Naive thymus-derived CD8-positive, alpha-beta T cell (primary cell): ENCODE data around the gene HK1. TPM values are rescaled to one million over a fixed set of nuclear protein-coding genes. Genes with fewer than 3 reads are reported as not detected.
A peak's percentile ranks its signal among the peaks of the same experiment; 100 is the strongest.
"Not testable (repeated sequence)": the region's sequence is repeated elsewhere in the genome, so short reads cannot be mapped to it uniquely, and the experiment has no call there.

ENCODE experiments used
- ATAC-seq, 2 donors: fragments of 150-1000 bp; cut with Tn5 transposase in 1 of 2; sonication (Bioruptor Pico), chemical (Tn5 transposase) in 1 of 2; 1 replicate in 1 of 2; 2 replicates in 1 of 2; pipeline ENCODE4 v1.10.0; 2021; ENCODE audit warnings: mild to moderate bottlenecking in 2 of 2, moderate library complexity in 2 of 2
- POLR2A ChIA-PET: fragments of 350-600 bp; sonication (Branson Sonifier 250); formaldehyde crosslinking; loops from one replicate; lab custom pipeline; 2021; ENCODE audit warnings: antibody characterized with exemption; lab: Charles Lee
- DNase-seq, 10 donors: peaks; one replicate each; pipeline versions ENCODE4 v3.0.0 to v3.0.0-alpha.2; 2020 to 2022
- H3K27ac Mint-ChIP-seq, 10 donors: one replicate each; pipeline ENCODE4 v1.8.0; 2020 to 2022; ENCODE audit warnings: mild to moderate bottlenecking in 10 of 10, mixed read lengths in 10 of 10, moderate library complexity in 4 of 10, inconsistent platforms in 1 of 10
- H3K27me3 Mint-ChIP-seq, 5 donors: one replicate each; pipeline ENCODE4 v1.8.0; 2021 to 2022; ENCODE audit warnings: mixed read lengths in 5 of 5
- H3K36me3 Mint-ChIP-seq, 3 donors: one replicate each; pipeline ENCODE4 v1.8.0; 2020 to 2022; ENCODE audit warnings: mixed read lengths in 3 of 3, mild to moderate bottlenecking in 2 of 3, inconsistent platforms in 1 of 3
- H3K4me1 Mint-ChIP-seq, 4 donors: one replicate each; pipeline ENCODE4 v1.8.0; 2021 to 2022; ENCODE audit warnings: mixed read lengths in 4 of 4
- H3K4me3 Mint-ChIP-seq, 10 donors: one replicate each; pipeline ENCODE4 v1.8.0; 2020 to 2022; ENCODE audit warnings: mild to moderate bottlenecking in 10 of 10, mixed read lengths in 10 of 10, moderate library complexity in 6 of 10, inconsistent platforms in 1 of 10
- H3K9me3 Mint-ChIP-seq, 9 donors: one replicate each; pipeline ENCODE4 v1.8.0; 2020 to 2022; ENCODE audit warnings: mixed read lengths in 9 of 9, mild to moderate bottlenecking in 3 of 9, inconsistent platforms in 1 of 9, moderate library complexity in 1 of 9
- polyA plus RNA-seq, 3 donors: library from polyadenylated mRNA; unstranded; fragments of 300-500 nt; fragmentation: Illumina TruSeq; gene quantifications; one replicate each; pipeline ENCODE4 v1.2.3, GENCODE V29; 2021
- total RNA-seq, 8 experiments: library from RNA in 2 of 8; stranded (reverse) in 2 of 8; gene quantifications; one replicate each; pipeline ENCODE4 v1.2.3 and lab custom pipeline; 2021 to 2026

Gene HK1
- total and polyA plus RNA-seq, 5 experiments from 2014 or later, result 63.5 to 129 (median 89.9) TPM

DNA sequence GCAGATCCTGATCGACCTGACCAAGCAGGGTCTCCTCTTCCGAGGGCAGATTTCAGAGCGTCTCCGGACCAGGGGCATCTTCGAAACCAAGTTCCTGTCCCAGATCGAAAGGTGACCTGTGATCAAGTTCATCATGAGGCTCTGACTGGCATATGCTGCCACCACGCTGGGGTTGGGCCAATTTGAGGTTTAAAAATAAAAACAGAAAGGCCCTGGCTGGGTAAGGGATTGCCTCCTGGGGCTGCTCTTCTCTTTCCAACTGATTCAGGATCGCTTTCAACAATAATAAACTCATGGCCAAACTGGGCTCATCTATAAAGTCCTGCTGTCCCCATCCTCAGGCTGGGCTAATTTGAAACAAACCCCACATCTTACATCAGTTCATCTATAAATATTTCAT lies 17.1 kb upstream of the HK1 start:
- Mint-ChIP-seq H3K4me1 (no peaks in the 10 kb centered on the region), H3K27ac (no peak overlapping the region), H3K27me3 (no peaks in the 10 kb centered on the region), H3K4me3 (no peak overlapping the region), H3K36me3 (peaks cover 0 to 2% (median 0%) of the 10 kb centered on the region in 3 donors), H3K9me3 (no peaks in the 10 kb centered on the region)
- POLR2A ChIA-PET, result no interaction called here
- no peak for ATAC-seq
- DNase-seq, result no peak

DNA sequence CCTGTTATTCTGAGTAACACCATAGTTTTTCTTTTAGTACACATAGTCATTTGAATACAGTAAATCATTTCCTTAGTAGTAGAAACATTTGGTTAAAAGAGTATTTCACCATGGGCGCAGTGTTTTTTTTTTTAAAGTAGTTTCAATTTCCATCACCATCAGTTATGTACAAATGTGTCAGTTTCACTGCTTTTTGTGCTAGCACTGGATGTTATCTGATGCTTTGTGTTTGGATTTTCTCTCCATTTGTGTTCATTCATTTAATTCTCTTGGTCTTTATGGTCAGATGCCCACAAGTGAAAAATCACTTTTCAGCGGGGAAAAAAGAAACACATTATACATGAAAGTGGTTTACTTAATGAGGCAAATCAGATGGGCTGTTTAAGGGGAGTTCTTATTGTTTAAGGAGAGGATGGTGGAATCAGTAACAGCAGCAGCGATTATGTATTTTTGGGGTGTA lies 16.0 kb upstream of the HK1 start:
- Mint-ChIP-seq H3K27ac (peak overlapping the region in 2 of 10 donors; percentile 9 to 16), H3K9me3 (no peaks in the 10 kb centered on the region), H3K4me1 (no peaks in the 10 kb centered on the region), H3K27me3 (no peaks in the 10 kb centered on the region), H3K4me3 (peak overlapping the region in 1 of 10 donors; percentile 3), H3K36me3 (peaks cover 0 to 2% (median 0%) of the 10 kb centered on the region in 3 donors)
- POLR2A ChIA-PET, result no interaction called here
- DNase-seq, result no peak
- ATAC-seq, result no peak

DNA sequence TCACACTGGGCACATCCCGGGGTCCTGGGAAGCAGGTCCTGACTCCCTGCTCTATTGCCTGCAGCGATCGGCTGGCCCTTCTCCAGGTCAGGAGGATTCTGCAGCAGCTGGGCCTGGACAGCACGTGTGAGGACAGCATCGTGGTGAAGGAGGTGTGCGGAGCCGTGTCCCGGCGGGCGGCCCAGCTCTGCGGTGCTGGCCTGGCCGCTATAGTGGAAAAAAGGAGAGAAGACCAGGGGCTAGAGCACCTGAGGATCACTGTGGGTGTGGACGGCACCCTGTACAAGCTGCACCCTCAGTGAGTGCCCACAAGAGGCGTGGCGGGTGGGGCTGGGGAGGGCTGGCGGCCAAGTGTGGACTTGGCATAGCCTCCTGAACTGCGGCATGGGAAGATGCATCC lies 12.8 kb upstream of the HK1 start:
- POLR2A ChIA-PET, result no interaction called here
- Mint-ChIP-seq H3K9me3 (no peaks in the 10 kb centered on the region), H3K27me3 (peaks cover 0 to 2% (median 0%) of the 10 kb centered on the region in 5 donors), H3K27ac (no peak overlapping the region), H3K36me3 (peaks cover 0 to 2% (median 0%) of the 10 kb centered on the region in 3 donors), H3K4me3 (no peak overlapping the region), H3K4me1 (no peaks in the 10 kb centered on the region)
- DNase-seq (no peak), ATAC-seq (no peak)

DNA sequence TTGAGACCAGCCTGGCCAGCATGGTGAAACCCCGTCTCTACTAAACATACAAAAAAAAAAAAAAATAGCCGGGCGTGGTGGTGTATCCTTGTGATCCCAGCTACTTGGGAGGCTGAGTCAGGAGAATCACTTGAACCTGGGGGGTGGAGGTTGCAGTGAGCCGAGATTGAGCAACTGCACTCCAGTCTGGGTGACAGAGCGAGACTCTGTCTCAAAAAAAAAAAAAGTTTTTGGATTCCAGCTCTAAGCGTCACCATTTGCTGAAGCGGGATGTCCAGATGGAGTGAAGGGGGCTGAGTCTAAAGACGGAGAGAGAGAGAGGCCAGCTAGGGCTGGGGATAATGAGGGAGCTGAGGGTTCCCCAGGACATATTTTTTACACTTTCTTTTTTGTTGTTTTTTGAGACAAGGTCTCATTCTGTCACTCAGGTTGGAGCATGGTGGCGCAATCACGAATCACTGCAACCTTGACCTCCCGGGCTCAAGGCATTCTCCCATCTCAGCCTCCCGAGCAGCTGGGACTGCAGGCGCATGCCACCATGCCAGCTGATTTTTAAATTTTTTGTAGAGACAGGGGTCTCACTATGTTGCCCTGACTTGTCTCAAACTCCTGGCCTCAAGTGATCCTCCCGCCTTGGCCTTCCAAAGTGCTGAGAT lies 9.4 kb upstream of the HK1 start:
- Mint-ChIP-seq H3K36me3 (peaks cover 0 to 2% (median 0%) of the 10 kb centered on the region in 3 donors), H3K4me1 (peaks cover 0 to 4% (median under 1%) of the 10 kb centered on the region in 4 donors), H3K27me3 (peaks cover 0 to 2% (median 0%) of the 10 kb centered on the region in 5 donors), H3K9me3 (no peaks in the 10 kb centered on the region), H3K4me3 (no peak overlapping the region), H3K27ac (no peak overlapping the region)
- DNase-seq (no peak), ATAC-seq (no peak)
- POLR2A ChIA-PET, result interaction anchor here (0.6 kb wide), 1 partner anchor 563 kb away, joined by 3 read pairs; no protein-coding TSS in a partner anchor

DNA sequence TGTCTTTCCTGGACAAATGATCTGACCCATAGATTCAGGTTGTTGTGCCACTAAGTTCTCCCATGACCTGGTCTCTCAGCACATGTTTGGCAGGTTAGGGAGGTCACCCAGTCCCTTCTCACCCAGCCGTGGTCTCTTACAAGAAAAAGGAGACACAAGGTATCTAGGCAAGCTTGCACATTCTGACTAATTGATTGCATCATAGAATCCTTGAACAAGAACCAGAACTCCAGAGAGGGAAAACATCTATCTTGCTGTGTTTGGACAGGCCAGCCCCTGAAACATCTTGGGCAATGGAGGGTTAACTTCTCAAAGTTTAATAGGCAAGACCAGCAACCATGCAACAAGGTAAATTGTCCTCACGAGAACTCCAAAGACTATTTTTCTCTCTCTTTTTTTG lies 8.5 kb upstream of the HK1 start:
- peak overlapping the region in 1 of 10 donors; percentile 22 for H3K27ac Mint-ChIP-seq
- POLR2A ChIA-PET, result no interaction called here

DNA sequence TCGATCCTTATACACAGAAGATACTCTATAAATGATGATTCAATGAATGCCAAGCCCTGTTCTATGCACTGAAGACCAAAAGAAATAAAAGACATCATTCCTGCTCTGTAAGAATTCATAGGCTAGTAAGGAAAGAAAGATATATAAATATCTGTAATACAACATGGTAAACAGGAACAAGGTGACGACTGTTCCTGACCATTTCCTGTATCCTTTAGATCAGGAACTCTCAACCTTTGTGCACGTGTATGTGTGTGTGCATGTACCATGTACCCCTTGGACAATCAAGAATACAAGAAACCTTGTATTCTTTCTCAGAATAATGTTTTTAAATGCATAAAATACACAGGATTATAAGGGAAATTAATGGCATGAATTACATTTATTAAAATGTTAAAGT lies 7.3 kb upstream of the HK1 start:
- Mint-ChIP-seq H3K4me3 (no peak overlapping the region), H3K4me1 (peaks cover 0 to 4% (median under 1%) of the 10 kb centered on the region in 4 donors), H3K27me3 (peaks cover 0 to 2% (median 0%) of the 10 kb centered on the region in 5 donors), H3K27ac (peak overlapping the region in 1 of 10 donors; percentile 21), H3K9me3 (no peaks in the 10 kb centered on the region), H3K36me3 (peaks cover 0 to 2% (median 0%) of the 10 kb centered on the region in 3 donors)
- ATAC-seq, result no peak
- DNase-seq, result no peak
- POLR2A ChIA-PET, result no interaction called here

More for the DNA sequence above, 8.5 kb upstream of the HK1 start:
- Mint-ChIP-seq H3K4me3 (no peak overlapping the region), H3K36me3 (peaks cover 0 to 2% (median 0%) of the 10 kb centered on the region in 3 donors), H3K4me1 (peaks cover 0 to 4% (median under 1%) of the 10 kb centered on the region in 4 donors), H3K27me3 (peaks cover 0 to 2% (median 0%) of the 10 kb centered on the region in 5 donors), H3K9me3 (no peaks in the 10 kb centered on the region)
- ATAC-seq (no peak), DNase-seq (no peak)

DNA sequence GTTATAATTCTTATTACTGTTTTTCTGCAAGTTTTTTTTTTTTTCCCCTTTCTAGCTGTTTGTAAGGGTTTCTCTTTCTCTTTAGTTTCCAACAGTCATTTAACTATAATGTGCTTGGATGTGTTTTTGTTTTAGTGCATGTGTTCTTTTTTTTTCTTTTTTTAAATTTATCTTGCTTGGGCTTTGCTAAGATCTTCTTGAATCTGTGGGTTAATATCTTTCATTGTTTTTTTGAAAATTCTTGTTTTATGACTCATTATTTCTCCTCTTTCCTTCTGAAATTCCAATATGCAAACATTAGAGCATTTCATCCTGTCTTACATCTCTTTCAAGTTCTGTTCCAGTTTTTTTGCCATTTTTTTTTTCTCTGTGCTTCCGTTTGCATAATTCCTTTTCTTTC lies 5.7 kb upstream of the HK1 start:
- H3K36me3 Mint-ChIP-seq, result peaks cover 0 to 2% (median 0%) of the 10 kb centered on the region in 3 donors
- H3K9me3 Mint-ChIP-seq, result no peaks in the 10 kb centered on the region
- H3K27ac Mint-ChIP-seq, result no peak overlapping the region
- ATAC-seq (no peak), DNase-seq (no peak)
- peaks cover 0 to 2% (median 0%) of the 10 kb centered on the region in 5 donors for H3K27me3 Mint-ChIP-seq
- no peak overlapping the region for H3K4me3 Mint-ChIP-seq
- H3K4me1 Mint-ChIP-seq, result peaks cover 0 to 4% (median under 1%) of the 10 kb centered on the region in 4 donors
- POLR2A ChIA-PET, result interaction anchor here (0.6 kb wide), 1 partner anchor 86 kb away, joined by 4 read pairs; no protein-coding TSS in a partner anchor

DNA sequence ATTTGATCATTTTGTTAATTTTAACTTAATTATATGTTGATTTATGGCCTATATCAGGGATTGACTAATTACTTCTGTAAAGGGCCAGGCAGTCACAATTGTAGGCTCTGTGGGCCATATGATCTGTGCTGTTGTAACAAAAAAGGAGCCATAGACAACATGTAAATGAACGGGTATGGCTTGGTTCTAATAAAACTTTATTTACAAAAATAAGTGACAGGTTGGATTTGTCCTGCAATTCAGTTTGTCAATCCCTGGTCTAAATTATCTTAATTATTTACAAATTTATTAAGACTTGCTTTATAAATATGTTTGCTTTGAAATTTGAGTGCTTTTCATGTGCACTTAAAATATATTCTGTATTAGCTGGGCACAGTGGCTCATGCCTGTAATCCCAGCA lies 2.9 kb upstream of the HK1 start:
- no peak overlapping the region for H3K4me3 Mint-ChIP-seq
- POLR2A ChIA-PET, result no interaction called here
- no peak for ATAC-seq

DNA sequence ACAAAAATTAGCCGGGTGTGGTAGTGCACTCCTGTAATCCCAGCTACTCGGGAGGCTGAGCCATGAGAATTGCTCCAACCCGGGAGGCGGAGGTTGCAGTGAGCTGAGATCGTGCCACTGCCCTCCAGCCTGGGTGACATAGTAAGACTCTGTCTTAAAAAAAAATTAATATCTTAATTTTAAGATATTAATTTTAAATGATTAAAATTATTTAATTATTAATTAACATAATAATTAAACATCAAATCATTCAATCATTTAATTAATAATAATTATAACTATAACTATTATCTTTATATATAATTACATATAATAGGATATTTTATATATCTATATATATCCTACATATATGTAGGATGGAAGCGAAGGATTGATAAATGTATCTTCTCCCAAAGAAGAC lies 1.8 kb upstream of the HK1 start:
- ATAC-seq (no peak), DNase-seq (no peak)
- Mint-ChIP-seq H3K27me3 (no peaks in the 10 kb centered on the region), H3K4me1 (peaks cover 0 to 9% (median 0%) of the 10 kb centered on the region in 4 donors), H3K9me3 (no peaks in the 10 kb centered on the region), H3K4me3 (no peak overlapping the region), H3K27ac (no peak overlapping the region), H3K36me3 (no peaks in the 10 kb centered on the region)
- POLR2A ChIA-PET, result no interaction called here

More for the DNA sequence above, 2.9 kb upstream of the HK1 start:
- no peak for DNase-seq
- H3K36me3 Mint-ChIP-seq, result no peaks in the 10 kb centered on the region
- peaks cover 0 to 11% (median 2%) of the 10 kb centered on the region in 4 donors for H3K4me1 Mint-ChIP-seq
- H3K27ac Mint-ChIP-seq, result no peak overlapping the region
- no peaks in the 10 kb centered on the region for H3K27me3 Mint-ChIP-seq
- H3K9me3 Mint-ChIP-seq, result no peaks in the 10 kb centered on the region

DNA sequence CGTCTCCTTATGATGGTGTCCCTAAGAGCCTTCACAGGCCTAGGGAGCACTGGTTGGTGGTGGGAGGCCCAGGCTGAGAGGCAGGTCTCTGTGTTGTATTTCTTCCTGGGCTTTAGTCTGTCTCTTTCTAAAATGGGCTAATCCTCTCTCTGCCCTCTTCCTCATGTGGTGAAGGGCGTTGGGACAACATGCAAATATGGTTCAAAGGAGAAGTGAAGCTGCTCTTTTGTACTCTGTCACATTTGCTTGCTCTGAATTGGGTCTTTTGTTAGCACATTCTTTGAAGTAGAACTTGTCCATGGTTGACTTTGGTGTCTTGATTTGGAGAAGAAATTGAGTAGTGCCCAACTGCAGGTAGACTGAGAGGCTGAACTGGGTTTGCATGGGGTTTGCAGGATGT lies 814 bp downstream of the HK1 start:
- H3K27me3 Mint-ChIP-seq, result no peaks in the 10 kb centered on the region
- no peaks in the 10 kb centered on the region for H3K36me3 Mint-ChIP-seq
- H3K27ac Mint-ChIP-seq, result peak overlapping the region in 1 of 10 donors; percentile 40
- H3K4me1 Mint-ChIP-seq, result peaks cover 0 to 9% (median 0%) of the 10 kb centered on the region in 4 donors
- H3K4me3 Mint-ChIP-seq, result no peak overlapping the region
- H3K9me3 Mint-ChIP-seq, result no peaks in the 10 kb centered on the region
- DNase-seq (no peak), ATAC-seq (no peak)
- POLR2A ChIA-PET, result no interaction called here

DNA sequence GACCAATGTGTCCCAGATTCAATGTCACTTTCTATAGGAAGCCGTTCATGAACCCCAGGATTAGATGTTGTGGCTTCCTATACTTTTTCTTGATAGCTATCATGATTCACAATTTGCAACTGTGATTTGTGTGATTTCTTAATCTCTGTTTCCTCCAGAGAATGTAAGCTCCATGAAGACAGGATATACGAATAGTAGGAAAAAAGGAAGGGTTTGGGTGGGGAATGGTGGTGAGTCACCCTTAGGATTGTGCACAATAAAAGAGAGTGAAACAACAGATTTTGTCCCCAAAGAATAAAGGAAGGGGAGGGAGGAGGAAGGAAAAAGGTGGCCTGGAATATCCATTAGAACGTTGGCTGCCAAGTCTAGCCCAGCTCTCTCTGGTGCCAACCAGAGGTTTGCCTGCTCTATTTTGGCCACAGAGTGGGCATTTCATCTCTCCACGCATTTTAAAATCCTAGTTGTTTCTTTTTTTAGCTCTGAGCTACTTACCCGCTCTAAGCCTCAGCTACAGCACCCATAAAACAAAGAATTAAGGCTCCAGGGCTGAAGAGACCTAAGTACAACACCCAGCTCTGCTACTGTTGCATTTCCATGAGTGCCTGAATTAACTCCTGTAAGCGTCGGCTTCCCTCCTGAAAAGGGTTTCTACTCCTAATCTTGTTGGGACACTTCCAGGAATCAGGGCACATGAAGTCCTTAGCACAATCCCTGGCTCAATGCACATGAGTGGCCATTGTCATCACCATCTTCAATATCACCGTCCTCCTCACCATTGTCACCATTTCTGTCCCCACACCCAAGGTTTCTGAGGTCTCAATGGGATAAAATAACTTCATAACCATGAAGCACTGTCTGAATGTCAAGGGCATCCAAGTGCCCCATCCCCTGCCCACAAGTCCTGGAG lies 3.5 kb downstream of the HK1 start:
- no peaks in the 10 kb centered on the region for H3K36me3 Mint-ChIP-seq
- H3K9me3 Mint-ChIP-seq, result no peaks in the 10 kb centered on the region
- peak overlapping the region in 1 of 10 donors; percentile 6 for H3K27ac Mint-ChIP-seq
- DNase-seq (no peak), ATAC-seq (no peak)
- POLR2A ChIA-PET, result no interaction called here
- peaks cover 0 to 9% (median 0%) of the 10 kb centered on the region in 4 donors for H3K4me1 Mint-ChIP-seq
- no peaks in the 10 kb centered on the region for H3K27me3 Mint-ChIP-seq
- H3K4me3 Mint-ChIP-seq, result no peak overlapping the region

DNA sequence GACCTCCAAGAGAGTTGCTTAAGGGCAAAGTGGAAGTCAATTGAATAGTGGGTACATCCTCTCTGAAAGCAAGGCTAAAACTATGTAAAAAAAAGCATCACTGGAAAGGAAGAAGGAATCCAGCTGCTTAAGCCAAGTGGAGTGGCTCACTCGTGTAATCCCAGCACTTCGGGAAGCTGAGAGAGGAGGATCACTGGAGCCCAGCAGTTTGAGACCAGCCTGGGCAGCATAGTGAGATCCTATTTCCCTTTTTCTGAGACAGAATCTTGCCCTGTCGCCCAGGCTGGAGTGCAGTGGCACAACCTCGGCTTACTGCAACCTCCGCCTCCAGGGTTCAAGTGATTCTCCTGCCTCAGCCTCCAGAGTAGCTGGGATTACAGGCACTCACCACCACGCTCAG lies 6.1 kb downstream of the HK1 start:
- H3K4me3 Mint-ChIP-seq, H3K27me3 Mint-ChIP-seq, DNase-seq, ATAC-seq, H3K4me1 Mint-ChIP-seq, POLR2A ChIA-PET, H3K27ac Mint-ChIP-seq, H3K36me3 Mint-ChIP-seq, H3K9me3 Mint-ChIP-seq: not testable (repeated sequence)

DNA sequence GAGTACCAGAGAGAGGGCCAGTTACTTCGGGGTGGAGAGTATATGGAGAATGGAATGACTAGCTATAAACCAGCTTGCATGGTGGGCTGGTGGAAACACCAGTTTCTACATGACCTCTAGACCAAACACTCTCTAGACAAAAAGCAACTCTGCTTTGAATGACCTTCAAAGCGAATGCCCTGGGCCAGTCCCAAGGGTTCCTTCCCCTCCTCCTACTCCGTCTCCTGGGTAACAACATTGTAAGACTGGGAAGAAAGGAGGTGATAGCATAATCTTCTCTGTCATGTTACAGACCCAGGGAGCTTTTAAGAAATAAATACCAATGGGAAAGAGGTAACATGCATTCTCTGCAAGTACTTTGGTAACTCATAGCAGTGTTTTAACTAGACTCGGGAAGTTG lies 7.4 kb downstream of the HK1 start:
- no peaks in the 10 kb centered on the region for H3K4me1 Mint-ChIP-seq
- no peaks in the 10 kb centered on the region for H3K27me3 Mint-ChIP-seq
- no peaks in the 10 kb centered on the region for H3K9me3 Mint-ChIP-seq
- ATAC-seq, result no peak
- no peak overlapping the region for H3K4me3 Mint-ChIP-seq
- H3K27ac Mint-ChIP-seq, result no peak overlapping the region
- no peaks in the 10 kb centered on the region for H3K36me3 Mint-ChIP-seq
- no peak for DNase-seq
- POLR2A ChIA-PET, result no interaction called here
